NK-92 treated with Interleukin-12 subunit alpha and Interleukin-12 subunit beta, amount 100 ng/mL, for 24 hours (cell line): ENCODE measurements around the gene ABCA7.
A peak's percentile ranks its signal among the peaks of the same experiment; 100 is the strongest.
"Not testable (repeated sequence)": the region's sequence is repeated elsewhere in the genome, so short reads cannot be mapped to it uniquely, and the experiment has no call there.

Experiments used
- DNase-seq: peaks from one replicate; lab custom pipeline; 2025; lab: John Stamatoyannopoulos, UW

The ABCA7 gene

DNA sequence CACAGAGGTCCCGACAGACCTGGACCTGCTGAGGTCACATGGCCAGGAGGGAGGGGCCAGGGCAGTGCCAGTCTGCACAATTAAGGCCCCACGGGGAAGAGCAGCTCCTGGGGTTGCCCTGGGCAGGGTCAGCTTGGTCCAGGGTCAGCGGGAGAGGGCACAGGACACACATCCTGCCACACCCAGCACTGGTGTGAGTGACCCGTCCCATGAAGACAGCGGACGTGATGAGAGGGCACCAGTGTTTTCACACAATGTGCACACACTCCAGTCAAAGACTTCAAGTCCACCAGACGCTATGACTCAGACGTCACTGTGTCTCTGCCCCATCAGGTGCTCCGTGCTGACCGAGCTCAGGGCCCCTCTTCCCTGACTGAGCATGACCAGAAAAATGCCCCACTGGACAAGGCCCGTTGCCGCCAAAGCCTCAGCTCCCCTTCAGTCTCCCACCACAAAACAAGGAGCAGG is 23.2 kb upstream of the ABCA7 start:
- no peak for DNase-seq

DNA sequence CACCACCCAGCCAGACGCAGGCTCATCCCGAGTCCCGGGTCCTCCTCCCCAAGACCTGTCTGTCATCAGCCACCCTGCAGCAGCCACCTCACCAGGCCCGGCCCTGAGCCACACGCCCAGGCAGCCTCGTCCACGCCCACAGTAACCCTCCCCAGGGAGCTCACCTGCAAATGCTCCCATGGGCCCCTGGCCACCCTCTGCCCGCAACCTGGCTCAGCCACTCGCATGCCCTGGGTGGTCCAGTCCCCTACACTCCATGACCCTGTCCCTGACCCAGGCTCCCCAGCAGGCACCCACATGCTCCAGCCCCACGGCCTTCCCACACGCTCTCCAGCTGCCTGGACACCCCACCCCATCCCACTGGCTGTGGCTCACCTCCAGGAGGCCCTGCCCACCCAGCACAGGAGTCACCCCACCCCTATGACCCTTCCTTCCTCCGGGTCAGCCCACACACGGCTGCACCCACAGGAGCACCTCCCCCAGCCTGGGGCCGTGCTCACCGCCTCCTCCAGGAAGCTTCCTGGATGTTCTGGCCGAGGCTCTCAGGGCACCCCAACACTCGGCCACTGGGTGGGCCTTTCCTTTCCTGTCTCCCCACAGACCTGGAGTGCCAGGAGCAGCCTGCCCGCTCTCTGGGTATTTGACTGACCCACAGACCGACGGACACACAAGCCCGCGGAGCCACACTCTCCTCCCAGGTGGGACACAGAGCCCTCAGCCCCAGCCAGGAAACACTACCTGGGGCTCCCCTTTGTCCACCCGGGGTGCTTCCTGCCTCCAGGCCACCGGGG is 22.6 kb upstream of the ABCA7 start:
- no peak for DNase-seq

DNA sequence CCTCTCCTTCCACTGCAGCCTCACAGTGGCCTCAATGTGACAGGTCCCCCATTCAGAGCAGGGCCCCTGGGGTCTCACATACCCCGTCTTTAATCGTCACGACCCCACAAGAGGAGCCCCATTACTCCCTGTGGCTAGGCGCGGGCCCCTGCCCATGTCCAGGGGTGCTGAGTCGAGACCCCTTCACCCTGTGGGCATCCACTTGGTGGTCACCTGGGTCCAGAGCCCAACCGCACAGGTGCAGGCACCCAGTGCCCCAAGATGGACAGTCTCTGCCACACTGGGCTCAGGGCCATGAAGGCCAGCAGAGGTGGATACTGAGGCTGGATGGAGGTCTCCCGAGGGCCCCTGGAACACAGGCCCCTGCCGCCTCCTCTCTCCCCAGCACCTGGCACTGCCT is 22.0 kb upstream of the ABCA7 start:
- DNase-seq, result no peak

DNA sequence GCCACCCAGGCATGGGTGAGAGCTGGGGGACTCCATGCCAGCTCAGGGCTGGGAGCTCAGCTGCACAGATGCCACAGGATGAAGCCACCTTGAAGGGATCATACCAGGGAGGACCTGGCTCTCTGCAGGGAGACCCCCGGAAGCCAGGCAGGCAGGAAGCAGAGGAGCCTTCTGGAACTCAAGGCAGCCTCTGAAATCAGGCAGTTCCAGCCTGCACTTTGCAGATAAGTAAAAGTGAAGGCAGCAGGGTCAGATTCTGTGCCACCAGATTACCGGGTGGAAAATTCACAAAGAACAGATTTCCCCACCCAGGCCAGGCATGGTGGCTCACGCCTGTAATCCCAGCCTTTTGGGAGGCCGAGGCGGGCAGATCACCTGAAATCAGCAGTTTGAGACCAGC is 21.5 kb upstream of the ABCA7 start:
- DNase-seq, result no peak

DNA sequence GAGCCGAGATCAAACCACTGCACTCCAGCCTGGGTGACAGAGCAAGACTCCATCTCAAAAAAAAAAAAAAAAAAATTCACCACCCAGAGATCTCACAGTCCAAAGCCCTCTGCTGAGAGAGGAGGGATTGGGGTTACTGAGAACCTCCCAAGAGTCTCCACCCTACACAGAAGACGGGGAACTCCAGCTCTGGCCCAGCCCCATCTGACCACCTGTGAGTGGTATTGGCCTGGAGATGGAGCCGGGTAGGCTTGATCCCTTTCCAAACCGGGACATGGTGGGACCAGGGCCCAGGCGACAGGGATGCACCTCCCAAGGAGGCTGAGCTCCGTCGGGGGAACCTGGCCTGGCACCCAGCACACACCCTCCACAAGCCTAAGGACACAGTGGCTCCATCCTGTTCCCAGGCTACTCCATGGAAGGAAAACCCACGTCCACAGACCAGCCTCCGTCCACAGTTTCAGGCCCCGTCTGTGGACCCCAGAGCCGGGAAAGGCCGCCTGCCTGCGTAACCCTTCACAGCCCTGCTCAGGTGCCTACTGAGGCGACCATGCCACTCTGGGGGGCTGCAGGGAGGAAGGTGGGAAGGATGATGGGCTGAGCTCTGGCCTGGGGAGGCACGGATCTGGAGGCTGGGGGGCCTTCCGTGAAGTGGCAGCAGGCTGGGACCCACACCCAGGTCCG is 20.8 kb upstream of the ABCA7 start:
- no peak for DNase-seq

DNA sequence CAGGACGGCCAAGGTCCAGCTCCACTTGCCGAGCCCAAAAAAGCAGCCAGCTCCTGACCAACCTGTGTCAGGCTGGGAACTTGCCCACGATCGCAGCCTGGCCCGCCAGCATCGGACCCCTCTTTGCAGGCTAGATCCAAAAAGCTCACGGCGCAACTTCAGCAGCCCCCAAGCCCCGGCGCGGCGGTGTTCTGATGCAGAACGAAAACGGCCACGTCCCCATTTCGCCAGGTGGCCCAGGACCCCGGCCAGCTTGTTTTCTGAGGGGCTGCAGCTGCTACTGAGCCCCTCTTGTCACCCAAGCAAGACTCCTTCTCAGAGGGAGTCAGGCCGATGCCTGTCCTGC is 20.3 kb upstream of the ABCA7 start:
- no peak for DNase-seq

DNA sequence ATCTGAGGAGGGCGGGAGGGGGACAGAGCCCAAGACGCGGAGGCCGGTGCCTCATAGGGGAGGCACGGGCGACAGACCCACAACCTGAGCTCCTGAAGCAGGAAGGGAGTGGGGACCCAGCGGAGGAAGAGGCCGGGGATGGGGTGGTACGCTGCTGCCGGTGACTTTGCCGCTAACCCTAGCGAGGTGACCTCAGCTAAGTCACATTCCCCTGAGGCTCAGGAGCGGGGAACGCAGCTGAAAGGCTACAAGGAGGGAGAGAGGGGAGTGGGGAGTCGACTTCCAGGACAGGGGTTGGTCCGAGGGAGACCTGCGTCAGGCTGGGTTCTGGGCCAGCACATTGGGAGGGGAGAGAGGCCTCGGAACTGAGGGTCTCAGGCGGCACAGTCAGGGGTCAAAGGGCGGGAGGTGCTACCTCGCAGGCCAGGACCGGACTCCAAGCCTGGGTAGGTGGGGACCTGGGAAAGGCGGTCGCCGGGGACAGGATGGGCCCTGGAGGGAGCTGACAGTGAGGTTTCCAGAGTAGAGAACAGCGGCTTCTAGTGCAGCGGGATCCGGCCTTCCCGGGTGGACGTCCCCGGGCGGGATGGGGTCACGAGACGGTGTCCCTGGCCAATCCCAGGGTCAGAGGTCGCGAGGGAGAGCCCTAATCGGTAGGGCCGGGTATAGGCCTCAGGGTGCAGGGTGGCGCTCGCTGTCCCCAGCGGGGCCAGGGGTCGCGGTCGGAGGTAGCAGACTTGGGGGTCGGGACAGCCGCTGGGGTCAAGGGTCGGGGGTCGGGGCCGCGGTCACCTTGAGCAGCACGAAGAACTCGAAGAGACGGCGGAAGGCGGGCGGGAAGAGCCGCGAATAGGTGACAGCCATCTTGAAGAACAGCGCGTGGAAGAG is 19.7 kb upstream of the ABCA7 start:
- DNase-seq, result no peak

DNA sequence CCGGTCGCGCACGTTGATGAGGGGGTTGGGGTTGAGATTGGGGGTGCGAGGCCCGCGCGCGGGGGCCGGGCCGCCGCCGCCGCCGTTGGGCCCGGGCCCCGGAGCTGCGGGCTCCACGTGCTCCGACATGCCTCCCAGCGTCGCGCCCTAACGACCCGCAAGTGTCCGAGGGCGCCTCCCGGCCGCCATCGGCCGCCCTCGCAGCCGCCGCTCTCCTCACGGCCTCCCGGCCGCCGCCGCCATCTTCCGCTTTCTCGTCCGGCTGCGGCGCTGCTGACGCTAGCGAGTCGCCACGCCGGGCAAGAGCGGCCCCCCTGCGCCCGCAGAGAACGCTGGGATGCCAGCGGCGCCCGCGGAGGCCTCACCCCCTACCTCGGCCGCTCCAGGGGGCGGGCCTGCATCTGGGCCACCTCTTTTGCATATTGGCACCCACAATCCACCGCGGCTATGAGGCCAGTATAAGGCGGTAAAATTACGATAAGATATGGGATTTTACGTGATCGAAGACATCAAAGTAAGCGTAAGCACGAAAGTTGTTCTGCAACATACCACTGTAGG is 19.0 kb upstream of the ABCA7 start, which contains the start of gene TMEM259:
TSS of gene TMEM259 (minus strand) at position 256 of the 558 bp plus-strand sequence. CDS start at position 129, 127 bp downstream.
- DNase-seq, result peak; percentile 96

DNA sequence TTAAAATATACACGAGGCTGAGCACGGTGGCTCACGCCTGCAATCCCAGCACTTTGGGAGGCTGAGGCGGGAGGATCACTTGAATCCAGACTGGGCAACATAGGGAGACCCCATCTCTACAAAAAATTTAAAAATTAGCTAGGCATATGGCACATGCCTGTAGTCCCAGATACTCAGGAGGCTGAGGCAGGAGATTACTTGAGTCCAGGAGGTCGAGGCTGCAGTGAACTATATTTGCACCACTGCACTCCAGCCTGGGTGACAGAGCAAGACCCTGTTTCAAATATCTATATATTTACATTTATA is 16.1 kb upstream of the ABCA7 start:
- not testable (repeated sequence) for DNase-seq

DNA sequence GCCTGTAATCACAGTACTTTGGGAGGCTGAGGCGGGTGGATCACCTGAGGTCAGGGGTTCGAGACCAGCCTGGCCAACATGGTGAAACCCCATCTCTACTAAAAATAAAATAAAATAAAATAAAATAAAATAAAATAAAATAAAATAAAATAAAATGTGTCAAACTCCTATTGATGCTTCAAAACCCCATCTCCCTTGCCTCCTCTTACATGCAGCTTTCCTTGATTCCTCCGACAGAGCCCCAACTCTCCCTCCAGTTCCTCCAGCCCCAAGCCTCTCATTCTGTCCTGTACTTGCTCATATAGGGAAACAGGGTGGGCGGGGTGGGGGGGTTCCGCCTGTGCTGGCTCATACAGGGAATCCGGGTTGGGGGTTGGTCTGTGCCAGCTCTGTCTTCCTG is 14.8 kb upstream of the ABCA7 start:
- DNase-seq, result not testable (repeated sequence)

DNA sequence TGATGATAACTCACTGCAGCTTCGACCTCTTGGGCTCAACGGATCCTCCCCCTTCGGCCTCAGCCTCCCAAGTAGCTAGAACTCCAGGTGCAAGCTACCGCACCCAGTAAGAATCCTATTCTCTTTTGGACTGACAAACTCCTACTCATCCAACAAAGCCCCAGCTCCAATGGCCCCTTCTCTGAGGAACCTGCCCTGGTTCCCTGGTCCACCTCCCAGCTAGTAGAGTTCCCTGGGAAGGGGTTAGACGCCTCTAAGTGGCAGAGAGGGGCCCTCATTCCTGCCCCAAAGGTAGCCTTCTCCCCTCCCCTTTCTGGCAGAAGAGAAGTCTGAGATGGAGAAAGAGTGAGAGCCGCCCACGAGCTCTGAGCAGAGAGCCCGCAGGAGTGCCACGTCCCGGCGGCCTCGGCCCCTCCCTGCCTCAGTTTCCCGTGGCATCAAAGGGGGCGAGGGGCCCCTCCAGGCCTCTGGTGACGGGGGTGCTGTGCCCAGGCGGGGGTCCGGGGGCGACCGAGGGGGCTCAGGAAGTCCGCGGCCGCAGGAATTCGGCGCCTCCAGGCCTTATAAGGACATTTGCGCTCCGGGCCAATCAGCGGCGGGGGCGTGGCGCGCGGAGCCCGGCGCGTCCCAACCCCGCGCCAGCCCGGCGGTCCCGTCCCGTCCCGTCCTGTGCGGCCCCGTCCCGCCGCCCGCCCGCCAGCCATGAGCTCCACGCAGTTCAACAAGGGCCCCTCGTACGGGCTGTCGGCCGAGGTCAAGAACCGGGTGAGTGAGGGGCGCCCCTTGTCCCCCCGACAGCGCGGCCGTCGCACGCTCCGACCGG is 13.7 kb upstream of the ABCA7 start, which contains the start of gene CNN2:
TSS of gene CNN2 (plus strand) at position 649 of the 823 bp plus-strand sequence. CDS start at position 703, 54 bp downstream.
- DNase-seq, result peak; percentile 66

DNA sequence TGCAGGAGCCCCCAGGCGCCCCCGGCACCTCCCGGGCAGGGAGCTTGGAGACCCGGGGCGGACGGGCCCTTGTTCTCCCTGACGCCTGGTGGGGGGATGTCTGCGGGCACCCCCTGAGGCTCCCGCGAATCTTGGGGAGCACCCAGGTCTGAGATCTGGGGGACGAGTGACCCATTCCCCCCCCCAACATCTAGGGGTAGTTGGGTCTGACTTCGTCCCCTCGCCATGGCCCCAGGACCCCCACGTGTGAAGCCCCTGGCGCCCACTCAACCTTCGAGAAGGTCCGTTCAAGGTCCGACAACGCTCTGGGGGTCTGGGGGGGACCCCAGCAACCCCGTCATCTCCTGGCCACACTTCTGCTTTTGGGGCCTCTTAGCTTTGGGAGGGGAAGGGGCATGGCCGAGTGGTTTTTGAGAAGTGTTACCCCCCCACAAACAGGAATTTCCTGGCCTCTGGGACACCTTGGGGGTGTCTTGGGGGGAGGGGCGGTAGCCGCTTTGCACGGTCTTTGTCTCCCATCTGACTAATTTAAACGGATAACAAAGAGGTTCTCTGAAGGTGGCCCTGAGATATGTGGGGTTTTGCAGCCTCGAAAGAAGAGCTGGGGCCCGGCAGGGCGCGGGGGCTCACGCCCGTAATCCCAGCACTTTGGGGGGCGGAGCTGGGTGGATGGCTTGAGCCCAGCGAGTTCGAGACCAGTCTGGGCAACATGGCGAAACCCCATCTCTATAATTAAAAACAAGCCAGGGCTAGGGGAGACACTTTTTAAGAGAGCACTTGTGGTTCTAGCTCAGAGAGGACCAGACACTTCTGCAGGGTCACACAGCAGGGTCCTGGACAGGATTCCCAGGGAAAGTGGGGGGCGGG is 12.9 kb upstream of the ABCA7 start:
- DNase-seq, result no peak

DNA sequence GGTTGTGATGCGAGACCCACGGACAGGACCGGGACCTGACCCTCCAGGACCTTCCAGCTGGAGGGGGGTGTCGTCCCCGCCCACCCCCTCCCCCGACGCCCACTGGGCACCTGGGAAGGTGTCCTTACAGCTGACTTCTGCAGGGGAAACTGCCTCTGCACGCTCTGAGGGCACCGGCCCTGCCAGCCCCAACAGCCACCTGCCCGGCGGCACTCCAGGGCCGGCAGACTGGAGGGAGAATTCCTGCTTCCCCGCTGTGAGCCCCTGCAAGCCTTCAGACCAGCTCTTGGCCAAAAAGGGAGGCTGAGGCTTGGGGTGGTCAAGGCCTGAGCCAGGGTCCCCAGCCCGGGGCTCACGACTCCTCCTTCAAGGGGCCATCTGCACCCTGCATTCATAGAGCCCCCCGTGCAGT is 12.3 kb upstream of the ABCA7 start:
- DNase-seq, result no peak

DNA sequence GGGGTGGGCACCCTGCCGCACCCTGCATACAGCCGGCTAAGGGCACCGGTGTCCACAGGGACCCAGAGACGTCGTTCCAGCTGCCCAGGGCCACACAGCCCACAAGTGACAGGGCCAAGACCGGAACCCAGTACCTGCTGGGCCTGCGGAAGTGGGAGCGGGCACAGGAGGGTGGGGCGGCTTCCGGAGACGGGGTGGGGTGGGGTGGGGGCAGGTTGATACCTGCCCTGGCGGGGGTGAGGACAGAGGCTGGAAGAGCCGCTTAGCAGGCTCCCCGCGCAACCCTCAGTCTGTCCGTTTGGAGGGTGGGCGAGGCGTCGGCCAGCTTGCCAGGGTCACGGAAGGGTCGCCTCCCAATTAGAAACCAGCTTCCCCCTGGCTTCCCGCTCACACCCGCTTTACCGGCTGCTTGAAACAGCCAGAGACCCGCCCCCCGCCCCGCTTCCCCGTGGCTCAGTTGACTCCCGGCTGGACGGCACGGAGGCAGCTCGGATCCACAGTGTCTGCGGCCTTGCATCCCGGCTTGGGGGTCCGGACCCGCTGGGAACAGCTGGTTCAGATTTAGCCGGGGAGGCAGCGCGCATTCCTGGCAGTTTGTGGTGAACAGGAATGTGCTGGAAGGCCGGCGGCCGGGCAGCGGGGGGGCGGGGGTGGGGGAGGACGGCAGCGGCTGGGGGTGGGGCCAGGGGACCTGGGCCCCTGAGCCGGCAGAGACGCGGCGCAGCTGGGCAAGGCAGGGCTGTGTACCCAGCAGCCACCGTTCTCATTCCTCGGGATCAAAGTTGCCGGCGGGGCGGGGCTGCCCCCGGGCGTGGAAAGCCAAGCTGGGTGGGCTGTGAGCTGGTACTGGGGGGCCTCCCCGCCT is 11.6 kb upstream of the ABCA7 start:
- DNase-seq, result peak; percentile 76

DNA sequence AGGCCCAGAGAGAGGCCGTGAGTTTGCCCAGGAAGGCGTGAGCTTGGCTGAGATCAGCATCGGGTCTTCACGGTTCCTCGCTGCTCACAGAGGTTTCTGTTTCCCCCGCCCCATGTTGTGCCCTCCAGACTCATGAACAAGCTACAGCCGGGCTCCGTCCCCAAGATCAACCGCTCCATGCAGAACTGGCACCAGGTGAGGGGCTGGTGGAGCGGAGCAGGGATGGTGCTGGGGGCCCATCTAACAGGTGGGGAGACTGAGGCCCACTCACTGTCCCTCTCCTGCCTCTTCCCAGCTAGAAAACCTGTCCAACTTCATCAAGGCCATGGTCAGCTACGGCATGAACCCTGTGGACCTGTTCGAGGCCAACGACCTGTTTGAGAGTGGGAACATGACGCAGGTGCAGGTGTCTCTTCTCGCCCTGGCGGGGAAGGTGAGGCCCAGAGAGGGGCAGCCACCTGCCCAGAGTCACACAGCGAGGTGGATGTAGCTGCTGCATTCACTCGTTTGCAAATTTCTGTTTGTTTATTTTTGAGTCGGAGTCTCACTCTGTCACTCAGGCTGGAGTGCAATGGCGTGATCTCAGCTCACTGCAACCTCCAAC is 7.5 kb upstream of the ABCA7 start:
- no peak for DNase-seq

DNA sequence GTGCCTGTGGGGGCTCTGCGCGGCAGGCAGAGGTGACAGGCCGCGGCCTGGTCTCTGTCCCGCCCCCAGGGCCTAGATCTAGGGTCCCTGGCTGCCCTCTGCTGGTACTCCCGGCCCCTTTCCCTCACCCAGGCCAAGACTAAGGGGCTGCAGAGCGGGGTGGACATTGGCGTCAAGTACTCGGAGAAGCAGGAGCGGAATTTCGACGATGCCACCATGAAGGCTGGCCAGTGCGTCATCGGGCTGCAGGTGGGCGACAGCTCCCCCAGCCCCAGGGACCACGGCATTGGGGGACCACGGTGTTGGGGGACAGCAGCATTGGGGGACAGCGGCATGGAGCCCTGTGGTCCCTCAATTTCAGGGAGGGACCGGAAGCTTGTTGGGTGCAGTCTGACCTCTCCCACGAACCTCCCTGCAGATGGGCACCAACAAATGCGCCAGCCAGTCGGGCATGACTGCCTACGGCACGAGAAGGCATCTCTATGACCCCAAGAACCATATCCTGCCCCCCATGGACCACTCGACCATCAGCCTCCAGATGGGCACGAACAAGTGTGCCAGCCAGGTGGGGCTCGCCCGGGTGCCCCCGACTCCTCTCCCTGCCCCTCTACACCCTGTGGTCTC is 3.8 kb upstream of the ABCA7 start:
- DNase-seq, result no peak

DNA sequence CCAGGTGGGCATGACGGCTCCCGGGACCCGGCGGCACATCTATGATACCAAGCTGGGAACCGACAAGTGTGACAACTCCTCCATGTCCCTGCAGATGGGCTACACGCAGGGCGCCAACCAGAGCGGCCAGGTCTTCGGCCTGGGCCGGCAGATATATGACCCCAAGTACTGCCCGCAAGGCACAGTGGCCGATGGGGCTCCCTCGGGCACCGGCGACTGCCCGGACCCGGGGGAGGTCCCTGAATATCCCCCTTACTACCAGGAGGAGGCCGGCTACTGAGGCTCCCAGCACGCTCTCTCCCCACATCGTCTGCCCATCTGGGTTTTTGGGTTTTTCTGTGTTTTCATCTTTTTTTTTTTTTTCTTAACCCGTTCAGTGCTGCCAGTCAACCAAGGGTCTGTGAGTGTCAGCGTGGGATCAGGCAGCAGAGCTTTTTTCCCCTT is 2.3 kb upstream of the ABCA7 start:
- DNase-seq, result no peak

DNA sequence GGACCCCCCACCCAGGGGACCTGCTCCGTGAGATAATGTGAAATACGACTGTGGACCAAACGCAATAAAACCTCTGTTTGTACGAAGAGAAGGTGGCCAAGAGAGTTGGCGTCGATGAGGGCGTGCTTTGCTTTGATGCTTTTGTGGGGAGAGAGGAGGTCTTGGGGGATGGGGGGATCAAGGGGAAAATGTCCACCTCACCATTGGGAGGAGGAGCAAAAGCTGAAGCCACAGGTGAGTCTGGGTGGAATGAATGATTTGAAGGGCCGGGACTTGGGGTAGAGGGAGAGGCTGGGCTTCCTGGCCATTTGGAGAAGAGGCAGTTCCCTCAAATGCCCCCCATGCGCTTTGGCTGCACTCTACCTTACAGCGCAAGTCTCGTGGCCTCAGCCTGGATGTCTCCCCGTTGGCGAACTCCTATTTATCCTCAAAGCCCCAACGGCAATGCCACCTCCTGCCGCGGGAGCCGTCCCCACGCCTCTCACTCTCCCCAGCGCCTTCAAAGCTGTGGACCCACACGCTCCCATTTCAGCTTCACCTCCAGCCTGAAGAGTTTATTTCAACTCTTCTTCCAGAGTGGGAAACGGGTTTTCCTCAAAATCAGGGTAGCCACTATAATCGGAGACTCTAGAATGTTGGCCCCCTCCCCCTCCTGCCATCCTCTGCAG is 795 bp upstream of the ABCA7 start:
- DNase-seq, result no peak
